WTC11 (cell line): ENCODE measurements around the gene ATP6V1G1. TPM values are rescaled to one million over a fixed set of nuclear protein-coding genes. Genes with fewer than 3 reads are reported as not detected.

Experiments
- ATF1 ChIP-seq: sonication (generic); formaldehyde crosslinking; IDR thresholded peaks from 2 replicates; pipeline ENCODE4 v1.8.1; 2023; ENCODE audit warnings: mild to moderate bottlenecking, moderate library complexity, missing genetic modification reagents
- CBFB ChIP-seq: sonication (generic); formaldehyde crosslinking; IDR thresholded peaks from 2 replicates; pipeline ENCODE4 v1.8.1; 2022; ENCODE audit warnings: mild to moderate bottlenecking, low read depth, missing genetic modification reagents
- E2F5 ChIP-seq: sonication (generic); formaldehyde crosslinking; IDR thresholded peaks from 2 replicates; pipeline ENCODE4 v1.8.1; 2022; ENCODE audit warnings: mild to moderate bottlenecking, moderate library complexity, missing genetic modification reagents
- EMX1 ChIP-seq: fragments of 250-450 bp; sonication (Bioruptor Pico); IDR thresholded peaks from 2 replicates; pipeline ENCODE4 v1.8.0; 2021; ENCODE audit warnings: mild to moderate bottlenecking
- ETV6 ChIP-seq: sonication (generic); formaldehyde crosslinking; IDR thresholded peaks from 2 replicates; pipeline ENCODE4 v1.8.1; 2022; ENCODE audit warnings: mild to moderate bottlenecking, missing genetic modification reagents
- FOXP1 ChIP-seq: sonication (generic); formaldehyde crosslinking; IDR thresholded peaks from 2 replicates; pipeline ENCODE4 v1.8.0; 2022; ENCODE audit warnings: missing genetic modification reagents, mild to moderate bottlenecking, moderate library complexity, borderline replicate concordance
- GABPB1 ChIP-seq: sonication (generic); formaldehyde crosslinking; IDR thresholded peaks from 2 replicates; pipeline ENCODE4 v1.8.1; 2023; ENCODE audit warnings: mild to moderate bottlenecking, missing genetic modification reagents
- NFYB ChIP-seq: sonication (generic); formaldehyde crosslinking; conservative IDR thresholded peaks from 2 replicates; pipeline ENCODE4 v1.8.0; 2022; ENCODE audit warnings: low read depth, missing genetic modification reagents
- TEAD1 ChIP-seq: sonication (generic); formaldehyde crosslinking; IDR thresholded peaks from 2 replicates; pipeline ENCODE4 v1.8.0; 2022; ENCODE audit warnings: mild to moderate bottlenecking, missing genetic modification reagents
- ZNF219 ChIP-seq: sonication (generic); formaldehyde crosslinking; IDR thresholded peaks from 2 replicates; pipeline ENCODE4 v1.8.0; 2023; ENCODE audit warnings: missing genetic modification reagents, mild to moderate bottlenecking, borderline replicate concordance
- total RNA-seq: library from RNA; stranded (reverse); gene quantifications from 3 replicates; pipeline ENCODE4 v1.2.3, GENCODE V29; 2021
- TF ChIP-seq, protein P1 (sequence below): sonication (generic); formaldehyde crosslinking; conservative IDR thresholded peaks from 2 replicates; pipeline ENCODE4 v1.8.1; 2023; ENCODE audit warnings: mild to moderate bottlenecking, low read depth, missing genetic modification reagents, moderate library complexity
- TF ChIP-seq, protein P2 (sequence below): fragments of 250-450 bp; sonication (Bioruptor Pico); IDR thresholded peaks from 2 replicates; pipeline ENCODE4 v1.9.0; 2021; ENCODE audit warnings: mild to moderate bottlenecking, borderline replicate concordance
- TF ChIP-seq, protein P3 (sequence below): fragments of 200-600 bp; IDR thresholded peaks from 2 replicates; pipeline ENCODE4 v1.8.0; 2022; ENCODE audit warnings: antibody characterized with exemption
- TF ChIP-seq, protein P4 (sequence below): fragments of 250-450 bp; sonication (Bioruptor Pico); conservative IDR thresholded peaks from 2 replicates; pipeline ENCODE4 v1.9.0; 2021; ENCODE audit warnings: mild to moderate bottlenecking
- TF ChIP-seq, protein P5 (sequence below): sonication (generic); formaldehyde crosslinking; IDR thresholded peaks from 2 replicates; pipeline ENCODE4 v1.8.1; 2023; ENCODE audit warnings: mild to moderate bottlenecking, missing genetic modification reagents, moderate library complexity

Gene ATP6V1G1
- total RNA-seq, 1 experiment from 2014 or later = 108 TPM

GRCh38 chr9:114583371-114584155 lies 4.0 kb upstream of the ATP6V1G1 start (continued):
- TF ChIP-seq, protein P1, sequence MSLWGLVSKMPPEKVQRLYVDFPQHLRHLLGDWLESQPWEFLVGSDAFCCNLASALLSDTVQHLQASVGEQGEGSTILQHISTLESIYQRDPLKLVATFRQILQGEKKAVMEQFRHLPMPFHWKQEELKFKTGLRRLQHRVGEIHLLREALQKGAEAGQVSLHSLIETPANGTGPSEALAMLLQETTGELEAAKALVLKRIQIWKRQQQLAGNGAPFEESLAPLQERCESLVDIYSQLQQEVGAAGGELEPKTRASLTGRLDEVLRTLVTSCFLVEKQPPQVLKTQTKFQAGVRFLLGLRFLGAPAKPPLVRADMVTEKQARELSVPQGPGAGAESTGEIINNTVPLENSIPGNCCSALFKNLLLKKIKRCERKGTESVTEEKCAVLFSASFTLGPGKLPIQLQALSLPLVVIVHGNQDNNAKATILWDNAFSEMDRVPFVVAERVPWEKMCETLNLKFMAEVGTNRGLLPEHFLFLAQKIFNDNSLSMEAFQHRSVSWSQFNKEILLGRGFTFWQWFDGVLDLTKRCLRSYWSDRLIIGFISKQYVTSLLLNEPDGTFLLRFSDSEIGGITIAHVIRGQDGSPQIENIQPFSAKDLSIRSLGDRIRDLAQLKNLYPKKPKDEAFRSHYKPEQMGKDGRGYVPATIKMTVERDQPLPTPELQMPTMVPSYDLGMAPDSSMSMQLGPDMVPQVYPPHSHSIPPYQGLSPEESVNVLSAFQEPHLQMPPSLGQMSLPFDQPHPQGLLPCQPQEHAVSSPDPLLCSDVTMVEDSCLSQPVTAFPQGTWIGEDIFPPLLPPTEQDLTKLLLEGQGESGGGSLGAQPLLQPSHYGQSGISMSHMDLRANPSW (CRISPR knock-in tag) = no peak
- TF ChIP-seq EMX1 (CRISPR knock-in tag) = no peak
- no peak for TF ChIP-seq ZNF219 (CRISPR knock-in tag)
- TF ChIP-seq FOXP1 = no peak
- TF ChIP-seq ETV6 (CRISPR knock-in tag) = peak; percentile 23; the same call in 1 of the 2 replicates
- TF ChIP-seq CBFB (CRISPR knock-in tag) = no peak
- TF ChIP-seq E2F5 (CRISPR knock-in tag) = no peak
- no peak for TF ChIP-seq GABPB1 (CRISPR knock-in tag)
- TF ChIP-seq, protein P2, sequence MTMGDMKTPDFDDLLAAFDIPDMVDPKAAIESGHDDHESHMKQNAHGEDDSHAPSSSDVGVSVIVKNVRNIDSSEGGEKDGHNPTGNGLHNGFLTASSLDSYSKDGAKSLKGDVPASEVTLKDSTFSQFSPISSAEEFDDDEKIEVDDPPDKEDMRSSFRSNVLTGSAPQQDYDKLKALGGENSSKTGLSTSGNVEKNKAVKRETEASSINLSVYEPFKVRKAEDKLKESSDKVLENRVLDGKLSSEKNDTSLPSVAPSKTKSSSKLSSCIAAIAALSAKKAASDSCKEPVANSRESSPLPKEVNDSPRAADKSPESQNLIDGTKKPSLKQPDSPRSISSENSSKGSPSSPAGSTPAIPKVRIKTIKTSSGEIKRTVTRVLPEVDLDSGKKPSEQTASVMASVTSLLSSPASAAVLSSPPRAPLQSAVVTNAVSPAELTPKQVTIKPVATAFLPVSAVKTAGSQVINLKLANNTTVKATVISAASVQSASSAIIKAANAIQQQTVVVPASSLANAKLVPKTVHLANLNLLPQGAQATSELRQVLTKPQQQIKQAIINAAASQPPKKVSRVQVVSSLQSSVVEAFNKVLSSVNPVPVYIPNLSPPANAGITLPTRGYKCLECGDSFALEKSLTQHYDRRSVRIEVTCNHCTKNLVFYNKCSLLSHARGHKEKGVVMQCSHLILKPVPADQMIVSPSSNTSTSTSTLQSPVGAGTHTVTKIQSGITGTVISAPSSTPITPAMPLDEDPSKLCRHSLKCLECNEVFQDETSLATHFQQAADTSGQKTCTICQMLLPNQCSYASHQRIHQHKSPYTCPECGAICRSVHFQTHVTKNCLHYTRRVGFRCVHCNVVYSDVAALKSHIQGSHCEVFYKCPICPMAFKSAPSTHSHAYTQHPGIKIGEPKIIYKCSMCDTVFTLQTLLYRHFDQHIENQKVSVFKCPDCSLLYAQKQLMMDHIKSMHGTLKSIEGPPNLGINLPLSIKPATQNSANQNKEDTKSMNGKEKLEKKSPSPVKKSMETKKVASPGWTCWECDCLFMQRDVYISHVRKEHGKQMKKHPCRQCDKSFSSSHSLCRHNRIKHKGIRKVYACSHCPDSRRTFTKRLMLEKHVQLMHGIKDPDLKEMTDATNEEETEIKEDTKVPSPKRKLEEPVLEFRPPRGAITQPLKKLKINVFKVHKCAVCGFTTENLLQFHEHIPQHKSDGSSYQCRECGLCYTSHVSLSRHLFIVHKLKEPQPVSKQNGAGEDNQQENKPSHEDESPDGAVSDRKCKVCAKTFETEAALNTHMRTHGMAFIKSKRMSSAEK (CRISPR knock-in tag) = no peak
- TF ChIP-seq, protein P3, sequence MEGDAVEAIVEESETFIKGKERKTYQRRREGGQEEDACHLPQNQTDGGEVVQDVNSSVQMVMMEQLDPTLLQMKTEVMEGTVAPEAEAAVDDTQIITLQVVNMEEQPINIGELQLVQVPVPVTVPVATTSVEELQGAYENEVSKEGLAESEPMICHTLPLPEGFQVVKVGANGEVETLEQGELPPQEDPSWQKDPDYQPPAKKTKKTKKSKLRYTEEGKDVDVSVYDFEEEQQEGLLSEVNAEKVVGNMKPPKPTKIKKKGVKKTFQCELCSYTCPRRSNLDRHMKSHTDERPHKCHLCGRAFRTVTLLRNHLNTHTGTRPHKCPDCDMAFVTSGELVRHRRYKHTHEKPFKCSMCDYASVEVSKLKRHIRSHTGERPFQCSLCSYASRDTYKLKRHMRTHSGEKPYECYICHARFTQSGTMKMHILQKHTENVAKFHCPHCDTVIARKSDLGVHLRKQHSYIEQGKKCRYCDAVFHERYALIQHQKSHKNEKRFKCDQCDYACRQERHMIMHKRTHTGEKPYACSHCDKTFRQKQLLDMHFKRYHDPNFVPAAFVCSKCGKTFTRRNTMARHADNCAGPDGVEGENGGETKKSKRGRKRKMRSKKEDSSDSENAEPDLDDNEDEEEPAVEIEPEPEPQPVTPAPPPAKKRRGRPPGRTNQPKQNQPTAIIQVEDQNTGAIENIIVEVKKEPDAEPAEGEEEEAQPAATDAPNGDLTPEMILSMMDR = no peak
- TF ChIP-seq ATF1 (CRISPR knock-in tag) = no peak
- TF ChIP-seq TEAD1 (CRISPR knock-in tag) = peak; percentile 88; the same call in 1 of the 2 replicates
- no peak for TF ChIP-seq NFYB (CRISPR knock-in tag)
- TF ChIP-seq, protein P4, sequence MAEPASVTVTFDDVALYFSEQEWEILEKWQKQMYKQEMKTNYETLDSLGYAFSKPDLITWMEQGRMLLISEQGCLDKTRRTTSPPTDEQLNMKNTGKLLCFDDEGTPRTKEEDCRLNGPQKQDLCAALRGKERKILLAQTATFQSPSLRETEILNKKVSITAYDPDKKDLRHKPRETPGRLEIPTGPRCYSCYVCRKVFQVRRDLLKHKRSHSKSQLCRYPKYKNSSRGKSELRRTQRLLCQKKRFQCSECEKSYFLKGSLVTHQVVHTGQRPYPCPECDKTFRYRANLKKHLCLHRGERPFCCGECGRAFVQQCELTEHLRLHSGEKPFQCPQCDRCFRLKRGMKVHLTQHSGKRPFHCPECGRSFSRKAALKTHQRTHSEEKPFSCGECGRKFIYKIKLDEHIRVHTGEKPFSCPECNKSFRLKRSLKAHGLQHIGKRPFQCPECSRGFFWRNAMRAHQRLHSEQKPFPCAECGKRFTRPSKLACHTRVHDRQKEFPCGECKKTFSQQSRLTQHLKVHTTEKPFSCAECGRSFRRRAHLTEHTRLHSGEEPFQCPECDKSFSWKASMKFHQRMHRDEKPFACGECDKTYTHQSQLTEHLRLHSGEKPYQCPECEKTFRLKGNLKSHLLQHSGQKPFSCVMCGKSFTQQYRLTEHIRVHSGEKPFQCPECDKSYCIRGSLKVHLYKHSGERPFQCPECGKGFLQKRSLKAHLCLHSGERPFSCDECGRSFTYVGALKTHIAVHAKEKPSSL (CRISPR knock-in tag) = no peak
- TF ChIP-seq, protein P5, sequence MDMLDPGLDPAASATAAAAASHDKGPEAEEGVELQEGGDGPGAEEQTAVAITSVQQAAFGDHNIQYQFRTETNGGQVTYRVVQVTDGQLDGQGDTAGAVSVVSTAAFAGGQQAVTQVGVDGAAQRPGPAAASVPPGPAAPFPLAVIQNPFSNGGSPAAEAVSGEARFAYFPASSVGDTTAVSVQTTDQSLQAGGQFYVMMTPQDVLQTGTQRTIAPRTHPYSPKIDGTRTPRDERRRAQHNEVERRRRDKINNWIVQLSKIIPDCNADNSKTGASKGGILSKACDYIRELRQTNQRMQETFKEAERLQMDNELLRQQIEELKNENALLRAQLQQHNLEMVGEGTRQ (CRISPR knock-in tag) = no peak
